HepG2 (cell line): ENCODE results near the gene NRL. TPM values are rescaled to one million over a fixed set of nuclear protein-coding genes. Genes with fewer than 3 reads are reported as not detected.

Source experiments
- EHMT2 ChIP-seq: fragments of 200-600 bp; sonication (generic); IDR thresholded peaks from 2 replicates; pipeline ENCODE4 v1.7.0; 2017; ENCODE audit warnings: antibody characterized with exemption, low read depth, low read length, borderline replicate concordance
- ESRRA ChIP-seq: sonication (generic); formaldehyde crosslinking; IDR thresholded peaks from 2 replicates; pipeline ENCODE4 v1.5.1; 2020; ENCODE audit warnings: mild to moderate bottlenecking, low read depth, missing genetic modification reagents
- FOSL2 ChIP-seq: sonication (generic); formaldehyde crosslinking; IDR thresholded peaks from 2 replicates; pipeline ENCODE4 v1.4.0; 2020; ENCODE audit warnings: missing genetic modification reagents
- PCBP2 ChIP-seq: fragments of 200-400 bp; formaldehyde crosslinking; optimal IDR thresholded peaks from 2 replicates; pipeline ENCODE3; 2018; ENCODE audit warnings: low read length, low read depth; ENCODE audit not compliant: poor library complexity, severe bottlenecking
- RNF2 ChIP-seq: fragments of 450-650 bp; conservative IDR thresholded peaks from 2 replicates; pipeline ENCODE4 v1.6.1; 2016; ENCODE audit warnings: low read depth
- SNRNP70 ChIP-seq: fragments of 200-400 bp; formaldehyde crosslinking; IDR thresholded peaks from 2 replicates; pipeline ENCODE4 v1.6.1; 2017; ENCODE audit warnings: mild to moderate bottlenecking, low read depth, low read length, moderate library complexity
- TAF15 ChIP-seq: fragments of 200-400 bp; formaldehyde crosslinking; IDR thresholded peaks from one replicate; pipeline ENCODE4 v1.6.1; 2018; ENCODE audit warnings: mild to moderate bottlenecking, low read depth, low read length; ENCODE audit not compliant: poor library complexity, severe bottlenecking
- TBL1XR1 ChIP-seq: fragments of 150-350 bp; IDR thresholded peaks from 2 replicates; pipeline ENCODE4 v1.6.1; 2014; ENCODE audit warnings: borderline replicate concordance, low read length; ENCODE audit not compliant: partially characterized antibody
- TBX2 ChIP-seq: sonication (generic); formaldehyde crosslinking; IDR thresholded peaks from 2 replicates; pipeline ENCODE4 v1.5.0; 2020; ENCODE audit warnings: missing genetic modification reagents, mild to moderate bottlenecking, borderline replicate concordance
- ZNF33B ChIP-seq: sonication (generic); formaldehyde crosslinking; IDR thresholded peaks from 2 replicates; pipeline ENCODE4 v1.5.1; 2020; ENCODE audit warnings: mild to moderate bottlenecking, missing genetic modification reagents
- ZNF550 ChIP-seq: sonication (generic); formaldehyde crosslinking; IDR thresholded peaks from 2 replicates; pipeline ENCODE4 v1.4.0; 2020; ENCODE audit warnings: mild to moderate bottlenecking, missing genetic modification reagents, borderline replicate concordance
- ZNF552 ChIP-seq: sonication (generic); formaldehyde crosslinking; IDR thresholded peaks from 2 replicates; pipeline ENCODE4 v1.9.0; 2022; ENCODE audit warnings: missing genetic modification reagents, mild to moderate bottlenecking, borderline replicate concordance
- polyA plus RNA-seq, 8 experiments: library from polyadenylated mRNA; depleted of rRNA in 3 of 8; stranded (reverse) in 7 of 8; unstranded in 1 of 8; fragments of >200 nt; fragmentation: Illumina TruSeq in 4 of 8; extraction: Trizol in 4 of 8; gene quantifications; 2 replicates each; pipeline versions ENCODE4 v1.2.1 to v1.2.3, GENCODE V29; 2011 to 2016; ENCODE audit warnings: low read depth in 4 of 8, missing spikeins in 1 of 8, mixed read lengths in 1 of 8; ENCODE audit not compliant: insufficient read depth in 1 of 8
- total RNA-seq, 5 experiments: library from RNA; depleted of rRNA; stranded (reverse); fragments of >200 nt; fragmentation: Illumina TruSeq; extraction: Trizol; gene quantifications; 2 replicates each; pipeline ENCODE4 v1.2.3, GENCODE V29; 2016; ENCODE audit warnings: low read depth in 1 of 5
- TF ChIP-seq, protein P1 (sequence below): sonication (generic); formaldehyde crosslinking; IDR thresholded peaks from 2 replicates; pipeline ENCODE4 v1.9.0; 2021; ENCODE audit warnings: missing genetic modification reagents, borderline replicate concordance
- TF ChIP-seq, protein P2 (sequence below): sonication (generic); formaldehyde crosslinking; IDR thresholded peaks from 2 replicates; pipeline ENCODE4 v1.8.1; 2022; ENCODE audit warnings: low read depth, mild to moderate bottlenecking, missing genetic modification reagents
- TF ChIP-seq, protein P3 (sequence below): IDR thresholded peaks from 2 replicates; pipeline ENCODE4 v1.6.1; 2016; ENCODE audit warnings: mild to moderate bottlenecking
- TF ChIP-seq, protein P4 (sequence below): sonication (generic); formaldehyde crosslinking; conservative IDR thresholded peaks from 2 replicates; pipeline ENCODE4 v1.4.0; 2020; ENCODE audit warnings: missing genetic modification reagents

NRL gene
- total and polyA plus RNA-seq, 2 of the 13 experiments (the other 11 are each of a cell fraction or from before 2014, with no cell fraction given): 2.5 to 4.7 TPM

DNA sequence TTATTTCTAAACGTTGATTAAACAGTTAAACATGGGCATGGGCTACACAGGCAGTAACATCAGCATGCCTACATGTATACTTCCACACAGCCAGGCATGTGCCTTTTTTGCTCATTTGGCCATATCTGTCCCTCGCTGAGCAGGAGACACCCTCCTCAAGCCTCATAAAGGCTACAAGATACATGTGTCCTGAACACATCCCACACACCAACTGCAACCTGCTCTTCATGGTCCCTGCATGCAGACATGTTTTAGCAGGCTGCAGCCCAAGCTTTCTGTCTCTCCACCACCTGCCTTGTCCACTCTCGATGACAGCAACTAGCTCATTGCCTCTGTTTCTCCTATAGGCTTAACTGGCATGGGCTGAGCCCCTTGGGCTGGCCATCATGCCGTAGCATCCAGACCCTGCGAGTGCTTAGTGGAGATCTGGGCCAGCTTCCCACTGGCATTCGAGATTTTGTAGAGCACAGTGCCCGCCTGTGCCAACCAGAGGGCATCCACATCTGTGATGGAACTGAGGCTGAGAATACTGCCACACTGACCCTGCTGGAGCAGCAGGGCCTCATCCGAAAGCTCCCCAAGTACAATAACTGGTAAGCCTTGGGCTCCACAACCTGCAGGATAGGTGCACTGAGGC is 18.1 kb downstream of the NRL start (continued):
- TF ChIP-seq PCBP2: no peak
- TF ChIP-seq, protein P1, sequence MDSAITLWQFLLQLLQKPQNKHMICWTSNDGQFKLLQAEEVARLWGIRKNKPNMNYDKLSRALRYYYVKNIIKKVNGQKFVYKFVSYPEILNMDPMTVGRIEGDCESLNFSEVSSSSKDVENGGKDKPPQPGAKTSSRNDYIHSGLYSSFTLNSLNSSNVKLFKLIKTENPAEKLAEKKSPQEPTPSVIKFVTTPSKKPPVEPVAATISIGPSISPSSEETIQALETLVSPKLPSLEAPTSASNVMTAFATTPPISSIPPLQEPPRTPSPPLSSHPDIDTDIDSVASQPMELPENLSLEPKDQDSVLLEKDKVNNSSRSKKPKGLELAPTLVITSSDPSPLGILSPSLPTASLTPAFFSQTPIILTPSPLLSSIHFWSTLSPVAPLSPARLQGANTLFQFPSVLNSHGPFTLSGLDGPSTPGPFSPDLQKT (CRISPR knock-in tag): no peak
- no peak for TF ChIP-seq SNRNP70
- TF ChIP-seq TBX2: no peak
- TF ChIP-seq TAF15: no peak
- TF ChIP-seq, protein P2, sequence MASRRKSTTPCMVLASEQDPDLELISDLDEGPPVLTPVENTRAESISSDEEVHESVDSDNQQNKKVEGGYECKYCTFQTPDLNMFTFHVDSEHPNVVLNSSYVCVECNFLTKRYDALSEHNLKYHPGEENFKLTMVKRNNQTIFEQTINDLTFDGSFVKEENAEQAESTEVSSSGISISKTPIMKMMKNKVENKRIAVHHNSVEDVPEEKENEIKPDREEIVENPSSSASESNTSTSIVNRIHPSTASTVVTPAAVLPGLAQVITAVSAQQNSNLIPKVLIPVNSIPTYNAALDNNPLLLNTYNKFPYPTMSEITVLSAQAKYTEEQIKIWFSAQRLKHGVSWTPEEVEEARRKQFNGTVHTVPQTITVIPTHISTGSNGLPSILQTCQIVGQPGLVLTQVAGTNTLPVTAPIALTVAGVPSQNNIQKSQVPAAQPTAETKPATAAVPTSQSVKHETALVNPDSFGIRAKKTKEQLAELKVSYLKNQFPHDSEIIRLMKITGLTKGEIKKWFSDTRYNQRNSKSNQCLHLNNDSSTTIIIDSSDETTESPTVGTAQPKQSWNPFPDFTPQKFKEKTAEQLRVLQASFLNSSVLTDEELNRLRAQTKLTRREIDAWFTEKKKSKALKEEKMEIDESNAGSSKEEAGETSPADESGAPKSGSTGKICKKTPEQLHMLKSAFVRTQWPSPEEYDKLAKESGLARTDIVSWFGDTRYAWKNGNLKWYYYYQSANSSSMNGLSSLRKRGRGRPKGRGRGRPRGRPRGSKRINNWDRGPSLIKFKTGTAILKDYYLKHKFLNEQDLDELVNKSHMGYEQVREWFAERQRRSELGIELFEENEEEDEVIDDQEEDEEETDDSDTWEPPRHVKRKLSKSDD (CRISPR knock-in tag): no peak
- TF ChIP-seq, protein P3, sequence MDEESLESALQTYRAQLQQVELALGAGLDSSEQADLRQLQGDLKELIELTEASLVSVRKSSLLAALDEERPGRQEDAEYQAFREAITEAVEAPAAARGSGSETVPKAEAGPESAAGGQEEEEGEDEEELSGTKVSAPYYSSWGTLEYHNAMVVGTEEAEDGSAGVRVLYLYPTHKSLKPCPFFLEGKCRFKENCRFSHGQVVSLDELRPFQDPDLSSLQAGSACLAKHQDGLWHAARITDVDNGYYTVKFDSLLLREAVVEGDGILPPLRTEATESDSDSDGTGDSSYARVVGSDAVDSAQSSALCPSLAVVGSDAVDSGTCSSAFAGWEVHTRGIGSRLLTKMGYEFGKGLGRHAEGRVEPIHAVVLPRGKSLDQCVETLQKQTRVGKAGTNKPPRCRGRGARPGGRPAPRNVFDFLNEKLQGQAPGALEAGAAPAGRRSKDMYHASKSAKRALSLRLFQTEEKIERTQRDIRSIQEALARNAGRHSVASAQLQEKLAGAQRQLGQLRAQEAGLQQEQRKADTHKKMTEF (CRISPR knock-in tag): no peak
- TF ChIP-seq ZNF550 (CRISPR knock-in tag): peak; percentile 95; the same call in 1 of the 2 replicates
- TF ChIP-seq EHMT2: no peak
- TF ChIP-seq TBL1XR1: no peak
- TF ChIP-seq ZNF552: no peak; the same call in 1 of the 2 replicates
- TF ChIP-seq, protein P4, sequence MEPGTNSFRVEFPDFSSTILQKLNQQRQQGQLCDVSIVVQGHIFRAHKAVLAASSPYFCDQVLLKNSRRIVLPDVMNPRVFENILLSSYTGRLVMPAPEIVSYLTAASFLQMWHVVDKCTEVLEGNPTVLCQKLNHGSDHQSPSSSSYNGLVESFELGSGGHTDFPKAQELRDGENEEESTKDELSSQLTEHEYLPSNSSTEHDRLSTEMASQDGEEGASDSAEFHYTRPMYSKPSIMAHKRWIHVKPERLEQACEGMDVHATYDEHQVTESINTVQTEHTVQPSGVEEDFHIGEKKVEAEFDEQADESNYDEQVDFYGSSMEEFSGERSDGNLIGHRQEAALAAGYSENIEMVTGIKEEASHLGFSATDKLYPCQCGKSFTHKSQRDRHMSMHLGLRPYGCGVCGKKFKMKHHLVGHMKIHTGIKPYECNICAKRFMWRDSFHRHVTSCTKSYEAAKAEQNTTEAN: no peak
- no peak for TF ChIP-seq FOSL2 (CRISPR knock-in tag)
- TF ChIP-seq ESRRA (CRISPR knock-in tag): no peak; the same call in 1 of the 2 replicates
- TF ChIP-seq RNF2: no peak
- no peak for TF ChIP-seq ZNF33B
- TF ChIP-seq, all 625 proteins: peak for 92
